Measurements from ENCODE around the gene ARHGEF3. TPM values are rescaled to one million over a fixed set of nuclear protein-coding genes. Genes with fewer than 3 reads are reported as not detected.

Gene ARHGEF3
- total RNA-seq, 1 donor from 2014 or later: 20.9 TPM

GRCh38 chr3:56833022-56833421, 31.3 kb upstream of the ARHGEF3 start:
- Mint-ChIP-seq H3K27me3 (no peaks in the 10 kb centered on the region), H3K4me3 (no peak overlapping the region), H3K9me3 (no peaks in the 10 kb centered on the region), H3K4me1 (ENCODE audit: unreplicated experiment) (peaks cover 5% of the 10 kb centered on the region), H3K36me3 (no peaks in the 10 kb centered on the region), H3K27ac (no peak overlapping the region)
- no peak for TF ChIP-seq CTCF (conservative IDR thresholded peaks at IDR 0.05)
- DNase-seq (ENCODE audit: extremely low spot score, unreplicated experiment): no peak

- H3K4me1 Mint-ChIP-seq (ENCODE audit: unreplicated experiment): peaks cover 5% of the 10 kb centered on the region
- H3K36me3 Mint-ChIP-seq: no peaks in the 10 kb centered on the region
- H3K27me3 Mint-ChIP-seq: no peaks in the 10 kb centered on the region
- TF ChIP-seq CTCF (conservative IDR thresholded peaks at IDR 0.05): no peak
- H3K9me3 Mint-ChIP-seq: no peaks in the 10 kb centered on the region
- no peak for DNase-seq (ENCODE audit: extremely low spot score, unreplicated experiment)
- H3K4me3 Mint-ChIP-seq: no peak overlapping the region
- no peak overlapping the region for H3K27ac Mint-ChIP-seq
Observed at GRCh38 chr3:56831572-56831971, 29.8 kb upstream of the ARHGEF3 start.

GRCh38 chr3:56830884-56831283, 29.1 kb upstream of the ARHGEF3 start:
- TF ChIP-seq CTCF (conservative IDR thresholded peaks at IDR 0.05): no peak
- Mint-ChIP-seq H3K36me3 (no peaks in the 10 kb centered on the region), H3K27ac (no peak overlapping the region)

GRCh38 chr3:56829533-56829932, 27.8 kb upstream of the ARHGEF3 start:
- H3K9me3 Mint-ChIP-seq: no peaks in the 10 kb centered on the region
- H3K36me3 Mint-ChIP-seq: no peaks in the 10 kb centered on the region
- no peak overlapping the region for H3K4me3 Mint-ChIP-seq
- peaks cover 8% of the 10 kb centered on the region for H3K4me1 Mint-ChIP-seq (ENCODE audit: unreplicated experiment)
- H3K27me3 Mint-ChIP-seq: no peaks in the 10 kb centered on the region
- no peak for DNase-seq (ENCODE audit: extremely low spot score, unreplicated experiment)
- no peak overlapping the region for H3K27ac Mint-ChIP-seq
- no peak for TF ChIP-seq CTCF (conservative IDR thresholded peaks at IDR 0.05)

More at GRCh38 chr3:56830884-56831283, 29.1 kb upstream of the ARHGEF3 start:
- H3K4me1 Mint-ChIP-seq (ENCODE audit: unreplicated experiment): peaks cover 5% of the 10 kb centered on the region
- H3K9me3 Mint-ChIP-seq: no peaks in the 10 kb centered on the region
- no peak for DNase-seq (ENCODE audit: extremely low spot score, unreplicated experiment)
- H3K27me3 Mint-ChIP-seq: no peaks in the 10 kb centered on the region
- no peak overlapping the region for H3K4me3 Mint-ChIP-seq

- H3K36me3 Mint-ChIP-seq: no peaks in the 10 kb centered on the region
- no peaks in the 10 kb centered on the region for H3K27me3 Mint-ChIP-seq
- no peak for TF ChIP-seq CTCF (conservative IDR thresholded peaks at IDR 0.05)
- no peaks in the 10 kb centered on the region for H3K9me3 Mint-ChIP-seq
- peaks cover 25% of the 10 kb centered on the region for H3K4me1 Mint-ChIP-seq (ENCODE audit: unreplicated experiment)
- no peak overlapping the region for H3K4me3 Mint-ChIP-seq
- no peak overlapping the region for H3K27ac Mint-ChIP-seq
- DNase-seq (ENCODE audit: extremely low spot score, unreplicated experiment): no peak
Observed at GRCh38 chr3:56826831-56827722, 25.3 kb upstream of the ARHGEF3 start.

Measured in type B pancreatic cell (in vitro differentiated cells).